GM12892 (cell line): ENCODE results near the gene SOD2.

Source experiments
- POLR2A ChIP-seq: IDR thresholded peaks from 2 replicates; pipeline ENCODE4 v1.6.1; 2011; ENCODE audit warnings: low read depth, low read length, control low read depth
- POLR2AphosphoS5 ChIP-seq: IDR thresholded peaks from 2 replicates; pipeline ENCODE4 v1.6.1; 2011; ENCODE audit warnings: low read depth, low read length, control low read depth
- TAF1 ChIP-seq: IDR thresholded peaks from 2 replicates; pipeline ENCODE4 v1.6.1; 2011; ENCODE audit warnings: low read depth, mild to moderate bottlenecking, control low read depth, low read length, borderline replicate concordance

DNA sequence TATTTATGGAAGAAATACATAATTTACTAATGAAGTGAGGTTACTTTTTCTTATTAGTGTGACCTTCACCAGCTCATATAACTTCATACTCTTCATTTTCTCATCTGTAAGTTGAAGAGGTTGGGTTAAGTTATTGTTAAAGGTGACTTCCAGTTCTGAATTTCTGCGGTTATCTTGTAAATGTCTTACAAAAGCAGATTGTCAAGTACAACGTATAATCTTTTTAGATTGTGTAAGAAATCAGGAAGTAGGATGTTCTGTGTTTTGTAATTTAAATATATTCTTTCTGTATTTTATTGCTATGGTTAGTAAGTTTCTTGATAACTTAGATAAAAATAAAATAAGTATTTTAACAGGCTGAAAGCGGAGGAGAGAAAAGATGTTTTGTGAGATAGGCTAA, 46.3 kb upstream of the SOD2 start:
- TF ChIP-seq POLR2AphosphoS5 (no peak), POLR2A (no peak), TAF1 (no peak)
